ENCODE data around the gene CNR1.

Gene CNR1

GRCh38 chr6:88143421-88144157 is 22.6 kb downstream of the CNR1 start:
- no peak for DNase-seq

GRCh38 chr6:88142297-88142668 is 23.9 kb downstream of the CNR1 start:
- no peak for DNase-seq

DNA sequence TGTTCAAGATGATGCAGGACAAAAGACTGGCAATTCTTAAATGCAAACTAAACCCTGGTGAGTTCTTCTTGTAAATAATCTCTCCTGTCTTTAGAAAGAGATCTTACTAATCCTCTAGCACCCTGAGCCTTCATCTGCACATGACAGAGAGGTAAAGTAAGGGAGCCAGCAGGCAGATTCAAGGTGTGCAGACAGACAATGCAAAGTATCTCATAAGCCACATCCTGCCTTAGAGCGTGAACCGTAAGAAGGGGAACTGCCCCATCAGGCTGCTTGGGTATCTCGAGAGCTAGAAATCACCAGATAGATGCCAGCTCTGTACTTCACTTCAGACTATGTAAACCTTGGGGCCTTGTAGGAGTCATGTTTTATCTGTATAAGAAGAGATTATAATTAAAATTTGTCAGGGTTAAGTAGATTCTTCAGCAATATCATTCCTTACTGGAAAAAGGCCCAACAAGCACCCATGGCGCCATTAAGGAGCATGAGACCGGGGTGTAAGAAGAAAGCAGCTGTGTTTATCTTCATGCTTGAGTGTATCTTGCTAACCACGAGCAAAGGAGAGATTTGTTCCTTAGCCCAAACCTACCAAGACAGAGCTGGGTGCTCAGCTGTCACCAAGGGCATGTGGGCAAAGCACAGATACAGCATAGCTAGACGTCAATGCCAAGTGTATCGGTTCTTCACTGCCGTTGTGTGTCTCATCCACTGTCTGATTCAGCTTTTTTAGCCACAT is 24.4 kb downstream of the CNR1 start:
- no peak for DNase-seq

DNA sequence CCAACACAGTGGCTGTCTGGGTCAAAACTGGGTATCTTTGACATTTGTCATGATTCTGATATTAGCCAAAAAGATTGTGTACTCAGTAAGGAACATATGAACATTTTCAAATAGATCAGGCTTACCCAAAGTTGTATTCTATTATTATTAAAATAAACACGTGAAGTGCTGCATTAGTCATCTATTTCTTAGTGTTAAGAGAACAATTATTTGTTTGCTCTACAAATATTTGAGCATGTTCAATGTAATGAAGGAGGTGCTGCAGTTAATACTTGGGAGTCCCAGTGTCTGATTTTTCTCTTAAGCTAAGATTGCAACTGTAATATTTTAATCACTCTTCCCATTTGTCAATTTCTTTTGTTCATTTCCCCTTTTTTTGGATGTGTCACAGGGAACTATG is 28.2 kb downstream of the CNR1 start:
- no peak for DNase-seq

GRCh38 chr6:88135578-88136114 is 30.5 kb downstream of the CNR1 start:
- DNase-seq, result no peak

DNA sequence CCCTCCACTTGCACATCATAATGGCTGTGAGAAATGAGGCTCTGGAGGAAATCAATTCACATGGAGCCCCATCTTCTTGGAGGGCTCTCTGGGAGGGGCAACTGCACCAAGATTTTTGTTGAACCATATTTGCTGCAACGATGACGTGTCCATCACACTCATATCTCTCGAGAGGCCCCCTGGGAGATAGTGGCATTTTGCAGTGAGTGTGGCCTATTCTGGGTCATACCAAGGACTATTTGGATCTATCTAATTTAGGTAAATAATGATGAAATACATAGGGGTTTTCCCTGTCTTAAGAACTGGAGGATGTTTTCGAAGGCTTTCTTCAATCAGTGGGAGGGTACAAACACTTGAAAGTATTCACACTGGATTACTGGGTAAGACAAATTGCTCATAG is 31.6 kb downstream of the CNR1 start:
- DNase-seq, result no peak

- no peak for DNase-seq
Observed at GRCh38 chr6:88133718-88134117, 32.4 kb downstream of the CNR1 start.

DNA sequence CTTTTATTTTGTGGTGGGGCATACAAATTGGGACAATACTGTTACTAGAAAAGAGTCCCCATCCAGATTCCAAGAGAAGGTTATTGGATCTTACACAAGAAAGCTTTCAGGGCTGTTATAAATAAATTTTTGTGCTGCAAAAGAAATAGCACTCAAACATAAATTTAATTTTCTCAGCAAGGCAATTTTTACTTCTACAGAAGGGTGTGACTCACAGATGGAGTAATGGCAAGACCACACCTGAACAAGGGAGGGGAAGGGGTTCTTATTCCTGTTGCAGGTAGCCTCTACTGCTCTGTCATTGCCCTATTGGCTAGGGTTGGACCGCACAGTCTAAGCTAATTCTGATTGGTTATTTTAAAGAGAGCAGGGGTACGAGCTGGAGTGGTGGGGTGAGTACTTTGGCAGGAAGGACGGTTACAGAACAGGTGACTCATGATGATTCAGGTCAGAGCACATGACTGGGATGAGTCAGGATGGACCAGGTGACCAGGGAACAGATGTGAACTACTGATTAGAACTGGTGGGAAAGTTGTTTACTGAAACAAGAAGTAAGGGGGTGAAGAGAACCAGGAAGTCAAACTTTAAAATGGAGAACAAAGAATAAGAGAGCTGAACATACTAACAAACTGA is 41.1 kb downstream of the CNR1 start:
- no peak for DNase-seq

DNA sequence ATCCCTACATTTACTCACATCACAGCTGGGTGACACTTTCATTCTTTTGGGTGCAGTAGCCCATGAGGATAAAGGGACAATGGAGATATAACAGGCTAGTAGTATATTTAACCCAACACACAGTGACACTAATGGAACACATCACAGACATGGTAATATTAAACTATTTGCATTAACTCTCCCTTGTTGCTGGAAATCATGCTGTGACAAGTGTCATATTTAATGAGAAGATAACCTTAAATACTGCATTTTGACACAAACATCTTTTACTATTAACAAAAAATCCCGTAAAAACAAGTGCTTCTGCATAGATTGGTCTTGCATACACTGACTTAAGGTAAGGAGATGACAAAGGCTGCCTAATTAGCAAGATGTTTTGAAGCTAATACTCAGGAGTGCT is 45.5 kb downstream of the CNR1 start:
- no peak for DNase-seq

DNA sequence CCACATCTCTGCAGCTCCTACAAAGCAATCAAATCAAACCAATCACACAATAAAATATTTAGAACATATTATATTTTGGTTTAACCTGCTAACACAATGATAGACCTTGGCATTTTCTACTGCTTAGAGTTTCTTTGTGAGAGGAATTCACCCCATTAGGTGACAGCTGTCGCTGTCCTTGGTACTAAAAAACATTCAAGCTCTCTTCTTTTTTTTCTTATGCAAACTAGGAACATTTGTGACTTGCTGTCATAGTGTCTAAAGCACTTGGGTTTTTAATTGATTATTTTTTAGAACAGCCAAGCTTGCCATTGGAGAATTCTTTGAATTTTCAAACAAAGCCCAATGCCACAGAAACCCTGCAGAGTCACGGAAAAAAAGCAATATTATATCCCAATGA is 46.4 kb downstream of the CNR1 start:
- no peak for DNase-seq

- DNase-seq, result no peak
Observed at GRCh38 chr6:88116276-88116675, 49.9 kb downstream of the CNR1 start.

DNA sequence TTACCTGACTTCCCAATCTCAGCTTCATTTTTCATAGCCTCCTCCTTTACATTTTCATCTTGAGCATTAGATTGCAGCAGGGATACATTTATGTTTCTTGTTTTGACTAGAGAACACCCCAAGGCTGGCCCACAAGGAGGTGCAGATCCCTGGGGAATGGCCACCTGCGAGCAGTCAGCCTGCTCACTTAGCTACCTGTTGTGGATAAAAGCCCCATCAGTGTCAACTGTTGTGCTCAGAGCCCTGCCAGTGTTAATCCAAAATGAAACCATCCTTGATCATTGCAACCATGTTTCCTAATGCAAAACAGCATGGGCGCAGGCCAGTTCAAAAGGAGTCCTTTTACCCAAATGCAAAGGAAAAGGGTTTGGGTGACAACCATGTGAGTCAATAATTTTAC is 50.8 kb downstream of the CNR1 start:
- no peak for DNase-seq

DNA sequence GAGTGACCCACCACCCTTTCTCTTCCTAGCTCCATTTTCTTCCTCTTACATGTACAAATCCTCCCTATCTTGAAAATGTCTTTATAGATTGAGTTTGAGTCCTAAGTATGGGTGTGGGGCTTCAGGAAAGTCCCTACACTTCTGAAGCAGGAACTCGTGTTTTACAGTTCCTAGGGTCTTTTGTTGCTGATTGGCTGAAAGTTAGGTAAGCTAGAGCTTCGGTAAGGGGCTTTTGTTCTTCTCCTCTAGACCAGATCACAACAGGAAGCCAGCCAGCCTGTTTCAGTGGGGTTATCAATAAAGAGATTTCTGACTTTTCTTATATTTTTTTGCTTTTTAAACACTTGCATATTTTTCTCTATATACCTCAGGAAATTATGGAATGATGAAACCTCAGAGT is 51.3 kb downstream of the CNR1 start:
- DNase-seq, result no peak

GRCh38 chr6:88111991-88112390 is 54.2 kb downstream of the CNR1 start:
- no peak for DNase-seq

GRCh38 chr6:88107241-88107640 is 58.9 kb downstream of the CNR1 start:
- no peak for DNase-seq

DNA sequence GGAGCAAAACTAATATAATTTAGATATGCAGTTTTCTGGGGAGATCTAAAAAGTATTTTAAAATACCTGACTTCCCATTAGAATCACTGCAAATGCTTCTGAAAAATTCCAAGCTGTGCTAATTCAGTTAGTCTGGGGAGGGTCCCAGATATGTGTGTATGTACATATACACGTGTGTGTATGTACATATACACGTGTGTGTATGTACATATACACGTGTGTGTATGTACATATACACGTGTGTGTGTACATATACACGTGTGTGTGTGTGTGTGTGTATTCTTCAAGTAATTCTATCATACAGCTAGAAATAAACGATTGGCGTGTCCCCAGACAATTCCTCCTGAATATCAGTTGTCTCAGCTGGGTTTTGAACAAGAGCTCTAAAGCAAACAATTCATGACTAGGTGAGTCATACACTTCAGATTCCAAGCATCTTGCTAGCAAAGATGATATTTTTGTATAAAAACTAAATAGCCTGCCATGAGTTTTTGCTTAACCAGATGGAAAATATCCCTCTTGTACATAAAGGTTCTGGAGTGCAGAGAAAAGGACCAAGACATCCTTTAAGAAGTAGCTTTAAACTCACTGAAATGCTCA is 60.3 kb downstream of the CNR1 start:
- DNase-seq, result no peak
